Measurements from ENCODE around the gene CRHR1.
A peak's percentile ranks its signal among the peaks of the same experiment; 100 is the strongest.

Gene CRHR1

DNA sequence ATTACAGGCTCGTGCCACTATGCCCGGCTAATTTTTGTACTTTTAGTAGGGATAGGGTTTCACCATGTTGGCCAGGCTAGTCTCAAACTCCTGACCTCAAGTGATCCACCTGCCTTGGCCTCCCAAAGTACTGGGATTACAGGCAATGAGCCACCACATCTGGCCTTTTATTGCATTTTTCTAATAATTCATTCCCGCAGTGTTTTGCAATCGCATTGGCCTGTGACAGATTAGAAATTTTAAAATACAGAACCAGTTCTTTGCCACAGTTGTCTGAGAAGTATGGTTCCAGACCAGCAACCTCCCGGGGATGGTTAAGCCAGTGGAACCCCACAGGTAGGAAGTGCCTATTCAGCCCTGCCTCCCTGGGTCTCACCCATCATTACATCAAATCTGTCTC lies 3.2 kb upstream of the CRHR1 start:
- H3K79me2 ChIP-seq (ENCODE audit: control insufficient read depth, insufficient read depth, low read length, unreplicated experiment): no peaks in the 10 kb centered on the region
- no peak overlapping the region for H2AFZ ChIP-seq (ENCODE audit: low read length, unreplicated experiment)
- no peaks in the 10 kb centered on the region for H3K4me1 ChIP-seq (ENCODE audit: control insufficient read depth, insufficient read depth, low read length, unreplicated experiment)
- H3K4me3 ChIP-seq (ENCODE audit: low read depth, low read length): no peak overlapping the region
- peaks cover 90% of the 10 kb centered on the region for H3K27me3 ChIP-seq (ENCODE audit: insufficient read depth, low read length)
- no peak overlapping the region for H3K27ac ChIP-seq (ENCODE audit: low read depth, low read length)
- no peaks in the 10 kb centered on the region for H3K36me3 ChIP-seq (ENCODE audit: insufficient read depth, low read length)

DNA sequence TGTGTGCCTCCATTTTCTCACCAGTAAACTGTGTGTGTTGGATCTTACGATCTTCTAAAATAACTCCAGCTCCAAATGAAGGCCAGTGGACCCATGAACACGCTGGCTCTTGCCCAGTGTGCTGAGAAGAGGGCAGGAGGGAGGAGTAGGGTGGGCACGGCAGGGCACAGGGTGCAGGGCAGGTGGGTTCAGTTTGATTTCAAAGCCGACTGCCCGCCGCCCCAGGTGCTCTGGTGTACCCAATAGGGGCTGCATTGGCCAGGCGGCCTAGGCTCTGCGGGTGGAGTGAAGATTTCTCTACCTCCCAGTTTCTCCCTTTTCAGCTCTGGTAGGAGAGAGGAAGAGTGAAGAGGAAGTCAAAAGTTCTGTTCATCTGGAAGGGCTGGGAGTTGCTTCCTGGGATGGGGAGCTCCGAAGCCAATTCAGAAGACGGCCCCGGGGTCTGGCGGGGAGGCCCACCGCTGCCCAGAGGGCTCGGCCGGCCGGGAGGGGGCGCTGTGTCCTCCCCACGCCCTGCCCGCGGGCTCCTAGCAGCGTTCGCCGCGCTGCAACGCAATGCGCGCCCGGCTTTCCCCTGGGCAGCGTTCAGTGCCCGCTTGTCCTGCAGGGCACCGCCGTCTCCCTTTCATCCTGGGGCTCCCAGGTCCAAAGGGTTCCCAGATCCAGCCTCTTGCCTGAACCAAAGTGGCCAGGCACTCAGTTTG lies 1.1 kb upstream of the CRHR1 start:
- H3K4me1 ChIP-seq (ENCODE audit: control insufficient read depth, insufficient read depth, low read length, unreplicated experiment): no peaks in the 10 kb centered on the region
- no peaks in the 10 kb centered on the region for H3K79me2 ChIP-seq (ENCODE audit: control insufficient read depth, insufficient read depth, low read length, unreplicated experiment)
- H3K36me3 ChIP-seq (ENCODE audit: insufficient read depth, low read length): no peaks in the 10 kb centered on the region
- no peak overlapping the region for H3K27ac ChIP-seq (ENCODE audit: low read depth, low read length)
- H2AFZ ChIP-seq (ENCODE audit: low read length, unreplicated experiment): no peak overlapping the region
- peaks cover 91% of the 10 kb centered on the region for H3K27me3 ChIP-seq (ENCODE audit: insufficient read depth, low read length)
- no peak overlapping the region for H3K4me3 ChIP-seq (ENCODE audit: low read depth, low read length)

DNA sequence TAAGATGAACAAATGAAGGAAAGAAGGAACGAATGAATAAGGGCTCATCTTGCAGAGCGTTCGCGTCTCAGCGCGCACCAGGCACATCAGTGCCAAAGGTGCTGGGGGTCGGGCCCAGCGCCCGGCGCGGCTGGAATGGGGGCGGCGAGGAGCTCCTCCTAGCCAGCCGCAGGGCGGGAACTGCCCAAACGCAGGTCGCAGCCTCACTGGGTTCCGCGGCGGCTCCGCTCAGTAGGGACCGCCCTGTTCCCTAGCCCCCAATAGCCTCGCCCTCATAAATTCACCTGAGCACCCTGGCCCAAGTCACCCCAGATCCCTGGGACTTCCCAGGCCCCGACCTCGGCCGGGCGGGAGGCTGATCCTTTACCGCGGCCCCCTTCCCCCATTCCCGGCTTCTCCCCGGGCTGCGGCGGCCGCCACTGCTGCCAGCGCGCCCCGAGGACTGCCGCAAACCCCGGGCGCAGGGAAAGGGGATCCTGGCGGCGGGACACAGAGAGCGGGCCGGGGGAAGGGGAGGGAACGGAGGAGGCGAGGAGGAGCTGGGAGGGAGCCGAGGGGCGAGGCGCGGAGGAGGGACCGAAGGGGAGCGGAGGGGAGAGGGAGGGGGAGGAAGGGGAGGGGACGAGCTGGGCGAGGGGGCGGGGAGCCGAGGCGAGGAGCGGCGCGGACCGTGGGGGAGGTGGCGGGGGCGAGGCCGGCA lies 377 bp upstream of the CRHR1 start:
- no peak overlapping the region for H3K27ac ChIP-seq (ENCODE audit: low read depth, low read length)
- H2AFZ ChIP-seq (ENCODE audit: low read length, unreplicated experiment): no peak overlapping the region
- peak overlapping the region; percentile 48; the same call in 1 of the 2 replicates for H3K4me3 ChIP-seq (ENCODE audit: low read depth, low read length)
- no peaks in the 10 kb centered on the region for H3K4me1 ChIP-seq (ENCODE audit: control insufficient read depth, insufficient read depth, low read length, unreplicated experiment)
- H3K79me2 ChIP-seq (ENCODE audit: control insufficient read depth, insufficient read depth, low read length, unreplicated experiment): no peaks in the 10 kb centered on the region
- peaks cover 91% of the 10 kb centered on the region for H3K27me3 ChIP-seq (ENCODE audit: insufficient read depth, low read length)
- no peaks in the 10 kb centered on the region for H3K36me3 ChIP-seq (ENCODE audit: insufficient read depth, low read length)

DNA sequence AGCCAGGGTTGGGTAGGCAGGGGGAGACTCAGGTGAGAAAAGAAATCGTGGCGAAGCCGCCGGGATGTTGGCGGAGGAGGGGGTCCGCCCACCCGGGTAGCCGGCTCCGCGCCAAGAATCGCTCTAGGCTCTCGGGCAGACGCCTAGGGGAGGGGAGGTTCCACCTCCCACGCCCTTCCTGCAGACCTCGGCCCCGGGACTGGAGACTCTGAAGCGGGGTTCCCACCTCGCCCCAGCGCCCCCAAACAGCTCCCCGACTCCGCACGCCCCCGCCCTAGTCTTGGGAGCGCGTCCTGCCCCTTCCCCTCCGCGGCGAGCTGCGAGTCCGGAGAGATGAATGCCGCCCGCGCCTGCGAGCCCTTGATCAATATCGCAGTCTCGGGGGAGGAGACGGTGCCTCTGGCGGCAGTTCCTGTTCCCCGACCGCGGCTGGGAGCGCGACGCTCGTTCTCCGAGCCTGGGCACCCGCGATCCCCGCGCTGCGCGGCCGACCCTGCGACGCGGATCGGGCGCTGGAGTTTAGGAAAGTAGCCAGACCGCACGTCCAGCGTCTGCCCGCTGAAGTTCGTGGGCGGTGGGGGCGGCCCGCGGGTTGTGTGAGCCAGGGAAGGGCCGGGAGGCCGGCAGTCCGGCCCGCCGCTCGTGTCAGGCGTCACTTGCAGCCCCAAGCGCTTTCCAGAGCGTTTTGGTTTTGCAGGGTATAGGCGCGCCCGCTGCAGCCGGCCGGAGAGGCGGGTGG lies 790 bp downstream of the CRHR1 start:
- Histone ChIP-seq H3K27me3 (ENCODE audit: insufficient read depth, low read length) (peaks cover 93% of the 10 kb centered on the region), H3K4me1 (ENCODE audit: control insufficient read depth, insufficient read depth, low read length, unreplicated experiment) (no peaks in the 10 kb centered on the region), H3K36me3 (ENCODE audit: insufficient read depth, low read length) (no peaks in the 10 kb centered on the region), H3K4me3 (ENCODE audit: low read depth, low read length) (peak overlapping the region; percentile 38; the same call in 1 of the 2 replicates), H3K27ac (ENCODE audit: low read depth, low read length) (no peak overlapping the region), H3K79me2 (ENCODE audit: control insufficient read depth, insufficient read depth, low read length, unreplicated experiment) (no peaks in the 10 kb centered on the region), H2AFZ (ENCODE audit: low read length, unreplicated experiment) (no peak overlapping the region)

DNA sequence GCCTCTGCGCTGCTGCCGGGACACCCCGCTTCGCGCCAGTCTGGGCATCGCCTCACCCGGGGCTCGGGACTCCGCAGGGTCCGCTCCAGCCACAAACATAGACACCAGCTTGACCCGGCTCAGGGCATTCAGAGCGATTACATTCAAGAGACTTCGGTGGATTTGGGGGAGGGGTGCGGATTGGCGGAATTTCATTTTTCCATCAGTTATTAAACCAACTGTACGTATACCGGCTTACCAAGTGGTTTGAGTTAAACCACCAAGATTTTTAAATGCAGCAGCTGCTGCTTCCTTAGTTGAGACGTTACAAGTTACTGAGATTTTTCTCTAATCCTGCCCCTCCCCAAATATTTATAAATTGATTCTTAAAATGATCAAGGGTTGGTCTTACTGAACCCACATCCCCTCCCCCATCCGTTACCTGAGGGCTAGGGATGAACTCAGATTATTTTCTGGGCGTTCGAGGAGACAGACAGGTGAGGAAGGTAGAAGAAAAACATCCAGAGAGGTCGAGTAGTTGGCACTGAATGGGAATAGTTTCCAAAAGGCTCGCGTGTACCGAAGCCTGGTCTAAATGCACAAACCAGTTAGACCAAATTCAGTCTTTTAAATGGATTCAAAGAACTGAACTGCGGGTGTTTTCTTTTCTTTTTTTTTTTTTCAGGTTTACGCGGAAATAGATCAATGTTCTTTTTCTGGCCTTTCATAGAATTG lies 1.5 kb downstream of the CRHR1 start:
- 0 out of 2 replicates have a peak overlapping the region, but pooled peaks have one; percentile 38 for H3K4me3 ChIP-seq (ENCODE audit: low read depth, low read length)

DNA sequence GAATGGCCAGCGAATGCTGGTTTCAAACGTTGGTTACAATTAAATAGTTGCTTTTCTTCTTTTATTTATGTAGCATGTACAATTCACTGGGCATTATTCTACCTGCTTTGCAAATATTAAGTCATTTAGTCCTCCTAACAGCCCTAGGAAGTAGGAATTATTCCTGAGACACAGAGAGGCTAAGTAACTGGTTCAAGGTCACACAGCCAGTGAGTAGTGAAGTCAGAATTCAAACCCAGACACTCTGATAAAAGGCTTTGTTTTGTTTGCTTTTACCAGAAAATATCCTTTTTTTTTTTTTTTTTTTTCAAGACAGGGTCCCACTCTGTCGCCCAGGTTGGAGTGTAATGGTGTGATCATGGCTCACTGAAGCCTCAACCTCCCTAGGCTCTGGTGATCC lies 2.2 kb downstream of the CRHR1 start:
- Histone ChIP-seq H3K27me3 (ENCODE audit: insufficient read depth, low read length) (peaks cover 96% of the 10 kb centered on the region), H2AFZ (ENCODE audit: low read length, unreplicated experiment) (no peak overlapping the region), H3K4me3 (ENCODE audit: low read depth, low read length) (no peak overlapping the region), H3K79me2 (ENCODE audit: control insufficient read depth, insufficient read depth, low read length, unreplicated experiment) (no peaks in the 10 kb centered on the region), H3K27ac (ENCODE audit: low read depth, low read length) (no peak overlapping the region), H3K4me1 (ENCODE audit: control insufficient read depth, insufficient read depth, low read length, unreplicated experiment) (no peaks in the 10 kb centered on the region), H3K36me3 (ENCODE audit: insufficient read depth, low read length) (no peaks in the 10 kb centered on the region)

More for the DNA sequence above, 1.5 kb downstream of the CRHR1 start:
- Histone ChIP-seq H3K27ac (ENCODE audit: low read depth, low read length) (no peak overlapping the region), H2AFZ (ENCODE audit: low read length, unreplicated experiment) (no peak overlapping the region), H3K4me1 (ENCODE audit: control insufficient read depth, insufficient read depth, low read length, unreplicated experiment) (no peaks in the 10 kb centered on the region), H3K36me3 (ENCODE audit: insufficient read depth, low read length) (no peaks in the 10 kb centered on the region), H3K27me3 (ENCODE audit: insufficient read depth, low read length) (peaks cover 95% of the 10 kb centered on the region), H3K79me2 (ENCODE audit: control insufficient read depth, insufficient read depth, low read length, unreplicated experiment) (no peaks in the 10 kb centered on the region)

DNA sequence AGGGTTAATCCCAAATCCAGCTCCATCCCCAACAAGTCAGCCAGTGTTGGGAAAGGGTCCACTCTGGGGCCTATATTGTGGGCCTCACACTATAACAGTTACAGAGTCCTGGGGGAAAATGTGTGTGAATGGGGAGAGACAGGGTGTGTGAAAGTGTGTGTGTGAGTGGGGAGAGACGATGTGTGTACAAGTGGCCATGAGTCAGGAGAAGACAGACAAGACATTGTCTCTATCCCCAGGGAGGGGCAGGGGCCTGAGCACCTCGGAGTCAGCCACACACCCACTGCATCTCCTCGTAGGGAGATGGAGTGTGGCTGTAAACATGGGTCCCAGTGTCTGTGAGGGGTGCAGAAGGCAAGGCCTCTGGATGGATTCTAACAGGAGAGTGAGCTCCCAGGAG lies 2.9 kb downstream of the CRHR1 start:
- H3K4me3 ChIP-seq (ENCODE audit: low read depth, low read length): no peak overlapping the region
- H3K79me2 ChIP-seq (ENCODE audit: control insufficient read depth, insufficient read depth, low read length, unreplicated experiment): no peaks in the 10 kb centered on the region

DNA sequence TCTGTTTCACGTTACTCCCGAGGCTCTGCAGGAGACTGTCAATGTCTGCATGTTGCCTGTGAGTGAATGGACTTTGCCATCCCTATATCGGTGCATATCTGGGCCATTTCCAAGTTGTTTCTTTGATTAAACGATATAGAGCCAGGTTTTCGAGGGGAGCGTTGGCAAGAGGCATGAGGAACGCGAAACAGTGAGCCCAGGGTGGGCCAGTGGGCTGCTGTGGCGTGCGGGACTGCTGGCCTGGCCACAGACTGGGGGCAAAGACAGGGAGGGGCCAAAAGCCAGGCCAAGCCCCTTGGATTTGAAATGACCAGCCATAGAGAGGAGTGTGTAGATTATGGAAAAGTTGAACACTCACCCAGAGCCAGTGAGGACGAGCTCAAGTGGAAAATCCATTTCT lies 3.5 kb downstream of the CRHR1 start:
- H2AFZ ChIP-seq (ENCODE audit: low read length, unreplicated experiment): no peak overlapping the region
- no peak overlapping the region for H3K4me3 ChIP-seq (ENCODE audit: low read depth, low read length)
- H3K36me3 ChIP-seq (ENCODE audit: insufficient read depth, low read length): no peaks in the 10 kb centered on the region
- peaks cover 95% of the 10 kb centered on the region for H3K27me3 ChIP-seq (ENCODE audit: insufficient read depth, low read length)
- H3K27ac ChIP-seq (ENCODE audit: low read depth, low read length): no peak overlapping the region
- no peaks in the 10 kb centered on the region for H3K79me2 ChIP-seq (ENCODE audit: control insufficient read depth, insufficient read depth, low read length, unreplicated experiment)
- no peaks in the 10 kb centered on the region for H3K4me1 ChIP-seq (ENCODE audit: control insufficient read depth, insufficient read depth, low read length, unreplicated experiment)

More for the DNA sequence above, 2.9 kb downstream of the CRHR1 start:
- Histone ChIP-seq H3K27me3 (ENCODE audit: insufficient read depth, low read length) (peaks cover 95% of the 10 kb centered on the region), H3K27ac (ENCODE audit: low read depth, low read length) (no peak overlapping the region), H3K4me1 (ENCODE audit: control insufficient read depth, insufficient read depth, low read length, unreplicated experiment) (no peaks in the 10 kb centered on the region), H2AFZ (ENCODE audit: low read length, unreplicated experiment) (no peak overlapping the region), H3K36me3 (ENCODE audit: insufficient read depth, low read length) (no peaks in the 10 kb centered on the region)

DNA sequence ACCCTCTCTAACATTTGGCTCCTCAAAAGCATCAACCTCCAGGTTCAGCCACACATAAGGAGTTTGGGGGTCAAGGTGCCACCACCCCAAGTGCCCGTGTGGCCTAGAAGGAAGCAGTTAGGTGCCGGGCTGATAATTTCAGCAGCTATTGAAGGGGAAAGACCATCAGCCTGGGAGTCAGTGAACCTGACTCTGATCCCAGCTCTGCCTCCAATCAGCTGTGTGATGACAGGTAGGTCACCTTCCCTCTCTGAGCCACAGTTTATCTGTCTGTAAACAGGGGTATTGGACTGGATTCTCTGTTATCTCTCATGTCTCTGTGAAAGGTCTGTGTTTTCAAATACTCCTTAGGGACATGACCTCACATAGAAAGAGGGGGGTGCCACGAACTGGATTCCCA lies 3.9 kb downstream of the CRHR1 start:
- H3K4me3 ChIP-seq (ENCODE audit: low read depth, low read length): no peak overlapping the region
- peaks cover 95% of the 10 kb centered on the region for H3K27me3 ChIP-seq (ENCODE audit: insufficient read depth, low read length)
- H3K79me2 ChIP-seq (ENCODE audit: control insufficient read depth, insufficient read depth, low read length, unreplicated experiment): no peaks in the 10 kb centered on the region
- H3K4me1 ChIP-seq (ENCODE audit: control insufficient read depth, insufficient read depth, low read length, unreplicated experiment): no peaks in the 10 kb centered on the region
- no peak overlapping the region for H2AFZ ChIP-seq (ENCODE audit: low read length, unreplicated experiment)
- no peak overlapping the region for H3K27ac ChIP-seq (ENCODE audit: low read depth, low read length)
- H3K36me3 ChIP-seq (ENCODE audit: insufficient read depth, low read length): no peaks in the 10 kb centered on the region

DNA sequence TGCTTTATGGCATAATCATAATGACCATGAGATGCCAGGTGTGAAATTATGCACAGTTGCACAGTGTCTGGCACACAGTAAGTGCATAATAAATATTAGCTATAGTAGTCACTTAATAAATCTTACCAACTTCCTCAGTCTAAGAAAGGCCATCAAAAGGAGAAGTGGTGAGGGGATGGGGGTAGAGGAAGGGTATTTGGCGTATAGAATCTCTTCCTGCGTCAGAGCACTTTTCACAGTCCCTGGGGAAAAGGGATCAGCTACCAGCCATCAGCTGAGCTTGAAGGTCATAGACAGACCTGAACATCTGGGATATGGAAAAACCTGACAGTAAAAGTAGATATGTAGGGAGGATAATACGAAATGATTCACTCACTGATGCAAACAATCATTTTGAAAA lies 5.8 kb downstream of the CRHR1 start:
- Histone ChIP-seq H3K4me3 (ENCODE audit: low read depth, low read length) (no peak overlapping the region), H3K79me2 (ENCODE audit: control insufficient read depth, insufficient read depth, low read length, unreplicated experiment) (no peaks in the 10 kb centered on the region), H3K27ac (ENCODE audit: low read depth, low read length) (no peak overlapping the region), H3K4me1 (ENCODE audit: control insufficient read depth, insufficient read depth, low read length, unreplicated experiment) (no peaks in the 10 kb centered on the region), H2AFZ (ENCODE audit: low read length, unreplicated experiment) (no peak overlapping the region), H3K27me3 (ENCODE audit: insufficient read depth, low read length) (peaks cover 97% of the 10 kb centered on the region), H3K36me3 (ENCODE audit: insufficient read depth, low read length) (no peaks in the 10 kb centered on the region)

All from ACC112 (cell line).